NOMO-1 (cell line): ENCODE results near the gene ZNRF3.
A peak's percentile ranks its signal among the peaks of the same experiment; 100 is the strongest.
"Not testable (repeated sequence)": the region's sequence is repeated elsewhere in the genome, so short reads cannot be mapped to it uniquely, and the experiment has no call there.

ENCODE experiments used
- DNase-seq, 2 experiments: peaks; one replicate each; lab custom pipeline; 2025; ENCODE audit not compliant: unreplicated experiment in 2 of 2; lab: John Stamatoyannopoulos, UW

Gene ZNRF3

GRCh38 chr22:28883917-28884746 is 760 bp downstream of the ZNRF3 start:
- peak in 1 of 2 experiments; percentile 38 for DNase-seq

GRCh38 chr22:28884747-28885350 is 1.5 kb downstream of the ZNRF3 start:
- no peak for DNase-seq

GRCh38 chr22:28885939-28886338 is 2.6 kb downstream of the ZNRF3 start:
- no peak for DNase-seq

- DNase-seq: not testable (repeated sequence)
Observed at GRCh38 chr22:28886679-28887078, 3.3 kb downstream of the ZNRF3 start.

GRCh38 chr22:28887725-28888459 is 4.5 kb downstream of the ZNRF3 start:
- no peak for DNase-seq

- DNase-seq: no peak
Observed at GRCh38 chr22:28889478-28890024, 6.2 kb downstream of the ZNRF3 start.

- DNase-seq: no peak
Observed at GRCh38 chr22:28891156-28891733, 7.9 kb downstream of the ZNRF3 start.

- DNase-seq: peak; percentile 0 to 34
Observed at GRCh38 chr22:28892175-28892731, 8.9 kb downstream of the ZNRF3 start.

GRCh38 chr22:28893810-28894209 is 10.4 kb downstream of the ZNRF3 start:
- no peak for DNase-seq

- peak; percentile 53 to 80 for DNase-seq
Observed at GRCh38 chr22:28894334-28894733, 11.0 kb downstream of the ZNRF3 start.

- peak in 1 of 2 experiments; percentile 8 for DNase-seq
Observed at GRCh38 chr22:28894807-28895206, 11.4 kb downstream of the ZNRF3 start.

- DNase-seq: peak; percentile 59 to 68
Observed at GRCh38 chr22:28896611-28897010, 13.2 kb downstream of the ZNRF3 start.

- DNase-seq: no peak
Observed at GRCh38 chr22:28898233-28898629, 14.9 kb downstream of the ZNRF3 start.

GRCh38 chr22:28899199-28899853 is 16.0 kb downstream of the ZNRF3 start:
- peak in 1 of 2 experiments; percentile 18 for DNase-seq

GRCh38 chr22:28900379-28900925 is 17.1 kb downstream of the ZNRF3 start:
- no peak for DNase-seq

- no peak for DNase-seq
Observed at GRCh38 chr22:28902490-28902889, 19.1 kb downstream of the ZNRF3 start.

- DNase-seq: no peak
Observed at GRCh38 chr22:28903080-28903479, 19.7 kb downstream of the ZNRF3 start.

GRCh38 chr22:28903729-28904128 is 20.4 kb downstream of the ZNRF3 start:
- no peak for DNase-seq

- no peak for DNase-seq
Observed at GRCh38 chr22:28904211-28904896, 21.0 kb downstream of the ZNRF3 start.
